Measurements from ENCODE around the gene C4orf46. TPM values are rescaled to one million over a fixed set of nuclear protein-coding genes. Genes with fewer than 3 reads are reported as not detected.
"Not testable (repeated sequence)": the region's sequence is repeated elsewhere in the genome, so short reads cannot be mapped to it uniquely, and the experiment has no call there.

The C4orf46 gene
- total RNA-seq, 1 donor from 2014 or later = 18.5 TPM

DNA sequence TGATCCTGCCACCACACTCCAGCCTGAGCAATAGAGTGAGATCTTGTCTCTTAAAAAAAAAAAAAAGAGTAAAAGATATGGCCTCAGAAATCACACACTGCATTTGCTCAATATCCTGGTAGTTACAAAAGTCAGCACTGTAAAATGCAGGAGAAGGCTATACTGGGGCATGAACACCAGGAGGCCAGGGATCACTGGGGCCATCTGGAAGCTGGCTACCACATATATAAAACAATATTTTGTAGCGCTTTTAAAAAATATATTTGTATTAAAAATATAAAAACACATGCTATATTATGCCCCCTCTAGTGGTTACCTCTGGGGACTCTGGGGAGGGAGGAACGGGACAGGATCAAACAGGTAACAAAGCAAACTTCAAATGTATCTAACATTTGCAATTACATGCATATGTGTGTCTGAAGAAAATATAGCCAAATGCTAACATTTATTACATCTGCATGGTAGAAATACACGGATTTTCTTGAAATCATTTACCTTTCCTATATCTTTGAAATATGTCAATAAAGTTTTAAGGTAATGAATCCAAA lies 4.0 kb downstream of the C4orf46 start:
- peaks cover 10% of the 10 kb centered on the region for H3K27me3 Mint-ChIP-seq (ENCODE audit: unreplicated experiment)
- H3K4me1 Mint-ChIP-seq (ENCODE audit: low read depth, unreplicated experiment) = peaks cover 9% of the 10 kb centered on the region
- no peak overlapping the region for H3K27ac Mint-ChIP-seq (ENCODE audit: unreplicated experiment)
- H3K9me3 Mint-ChIP-seq (ENCODE audit: unreplicated experiment) = peaks cover 19% of the 10 kb centered on the region
- peak; percentile 88 for TF ChIP-seq CTCF (IDR thresholded peaks at IDR 0.05; ENCODE audit: partially characterized antibody, unreplicated experiment)
- peaks cover 5% of the 10 kb centered on the region for H3K36me3 Mint-ChIP-seq (ENCODE audit: unreplicated experiment)
- no peak overlapping the region for H3K4me3 Mint-ChIP-seq (ENCODE audit: unreplicated experiment)
- peak; percentile 65 for DNase-seq

GRCh38 chr4:158666892-158667291 lies 4.8 kb downstream of the C4orf46 start:
- H3K27ac Mint-ChIP-seq (ENCODE audit: unreplicated experiment) = no peak overlapping the region
- DNase-seq = no peak
- H3K4me3 Mint-ChIP-seq (ENCODE audit: unreplicated experiment) = no peak overlapping the region
- TF ChIP-seq CTCF (IDR thresholded peaks at IDR 0.05; ENCODE audit: partially characterized antibody, unreplicated experiment) = no peak
- peaks cover 7% of the 10 kb centered on the region for H3K27me3 Mint-ChIP-seq (ENCODE audit: unreplicated experiment)
- H3K36me3 Mint-ChIP-seq (ENCODE audit: unreplicated experiment) = peaks cover 5% of the 10 kb centered on the region
- H3K9me3 Mint-ChIP-seq (ENCODE audit: unreplicated experiment) = peaks cover 12% of the 10 kb centered on the region
- peaks cover 8% of the 10 kb centered on the region for H3K4me1 Mint-ChIP-seq (ENCODE audit: low read depth, unreplicated experiment)

DNA sequence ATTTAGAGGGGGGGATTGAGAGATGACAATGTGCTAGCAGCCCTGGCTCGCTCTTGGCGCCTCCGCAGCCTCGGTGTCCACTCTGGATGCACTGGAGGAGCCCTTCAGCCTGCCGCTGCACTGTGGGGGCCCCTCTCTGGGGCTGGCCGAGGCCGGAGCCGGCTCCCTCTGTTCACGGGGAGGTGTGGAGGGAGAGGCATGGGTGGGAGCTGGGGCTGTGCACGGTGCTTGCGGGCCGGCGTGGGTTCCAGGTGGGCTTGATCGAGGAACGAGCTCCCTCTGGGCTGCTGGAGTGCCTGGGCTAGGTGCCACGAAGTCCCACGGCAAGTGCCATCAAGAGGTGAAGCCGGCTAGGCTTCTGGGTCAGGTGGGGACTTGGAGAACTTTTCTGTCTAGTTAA lies 6.9 kb downstream of the C4orf46 start:
- H3K9me3 Mint-ChIP-seq (ENCODE audit: unreplicated experiment) = peaks cover 3% of the 10 kb centered on the region
- no peak overlapping the region for H3K4me3 Mint-ChIP-seq (ENCODE audit: unreplicated experiment)
- H3K27ac Mint-ChIP-seq (ENCODE audit: unreplicated experiment) = no peak overlapping the region
- TF ChIP-seq CTCF (IDR thresholded peaks at IDR 0.05; ENCODE audit: partially characterized antibody, unreplicated experiment) = no peak
- H3K36me3 Mint-ChIP-seq (ENCODE audit: unreplicated experiment) = peaks cover 5% of the 10 kb centered on the region
- H3K4me1 Mint-ChIP-seq (ENCODE audit: low read depth, unreplicated experiment) = no peaks in the 10 kb centered on the region
- H3K27me3 Mint-ChIP-seq (ENCODE audit: unreplicated experiment) = no peaks in the 10 kb centered on the region
- no peak for DNase-seq

DNA sequence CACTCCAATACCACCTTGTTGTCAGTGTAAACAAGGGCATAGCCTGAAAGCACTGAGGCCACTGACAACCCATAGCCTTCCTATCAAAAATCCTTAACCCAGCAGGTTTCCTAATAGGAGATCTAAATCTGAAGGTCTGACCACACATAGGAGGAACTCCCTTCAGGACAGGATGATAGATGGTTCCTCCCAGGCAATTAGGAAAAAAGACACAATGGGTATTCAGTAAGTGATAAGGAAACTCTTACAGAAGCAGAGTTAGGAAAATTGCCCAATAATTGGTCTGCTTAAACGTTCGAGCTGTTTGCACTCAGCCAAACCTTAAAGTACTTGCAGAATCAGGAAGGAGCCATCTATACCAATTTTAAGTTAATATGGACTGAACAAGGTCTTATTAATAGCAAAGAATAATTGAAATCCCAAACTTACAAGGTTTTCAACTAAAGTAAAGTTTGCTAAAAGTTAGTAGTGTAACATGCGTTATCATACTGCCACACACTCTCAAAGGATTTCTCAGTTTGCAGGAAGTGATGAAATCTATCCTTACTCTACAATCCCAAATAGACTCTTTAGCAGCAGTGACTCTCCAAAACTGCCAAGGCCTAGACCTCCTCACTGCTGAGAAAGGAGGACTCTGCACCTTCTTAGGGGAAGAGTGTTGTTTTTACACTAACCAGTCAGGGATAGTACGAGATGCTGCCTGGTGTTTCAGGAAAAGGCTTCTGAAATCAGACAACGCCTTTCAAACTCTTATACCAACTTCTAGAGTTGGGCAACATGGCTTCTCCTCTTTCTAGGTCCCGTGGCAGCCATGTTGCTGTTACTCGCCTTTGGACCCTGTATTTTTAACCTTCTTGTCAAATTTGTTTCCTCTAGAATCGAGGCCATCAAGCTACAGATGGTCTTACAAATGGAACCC lies 7.7 kb downstream of the C4orf46 start:
- H3K4me3 Mint-ChIP-seq (ENCODE audit: unreplicated experiment); DNase-seq; H3K36me3 Mint-ChIP-seq (ENCODE audit: unreplicated experiment); H3K27ac Mint-ChIP-seq (ENCODE audit: unreplicated experiment); H3K9me3 Mint-ChIP-seq (ENCODE audit: unreplicated experiment); H3K4me1 Mint-ChIP-seq (ENCODE audit: low read depth, unreplicated experiment); H3K27me3 Mint-ChIP-seq (ENCODE audit: unreplicated experiment): not testable (repeated sequence)

DNA sequence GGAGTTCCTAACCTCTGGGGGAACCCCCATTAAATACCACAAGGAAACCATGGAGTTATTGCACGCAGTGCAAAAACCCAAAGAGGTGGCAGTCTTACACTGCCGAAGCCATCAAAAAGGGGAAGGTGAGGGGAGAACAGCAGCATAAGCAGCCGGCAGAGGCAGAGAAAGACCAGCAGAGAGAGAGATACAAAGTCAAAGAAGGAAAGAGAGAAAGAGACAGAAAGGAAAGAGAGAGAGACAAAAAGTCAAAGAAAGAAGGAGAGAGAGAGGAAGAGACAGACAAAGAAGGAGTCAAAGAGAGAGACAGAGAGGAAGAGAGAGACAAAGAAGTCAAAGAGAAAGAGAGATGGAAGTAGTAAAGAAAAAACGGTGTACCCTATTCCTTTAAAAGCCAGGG lies 8.4 kb downstream of the C4orf46 start:
- H3K4me1 Mint-ChIP-seq (ENCODE audit: low read depth, unreplicated experiment); H3K27me3 Mint-ChIP-seq (ENCODE audit: unreplicated experiment); H3K4me3 Mint-ChIP-seq (ENCODE audit: unreplicated experiment); H3K27ac Mint-ChIP-seq (ENCODE audit: unreplicated experiment); DNase-seq; H3K36me3 Mint-ChIP-seq (ENCODE audit: unreplicated experiment); H3K9me3 Mint-ChIP-seq (ENCODE audit: unreplicated experiment): not testable (repeated sequence)

- Mint-ChIP-seq H3K27me3 (ENCODE audit: unreplicated experiment) (no peaks in the 10 kb centered on the region), H3K9me3 (ENCODE audit: unreplicated experiment) (peaks cover 2% of the 10 kb centered on the region), H3K27ac (ENCODE audit: unreplicated experiment) (no peak overlapping the region), H3K4me1 (ENCODE audit: low read depth, unreplicated experiment) (no peaks in the 10 kb centered on the region), H3K36me3 (ENCODE audit: unreplicated experiment) (no peaks in the 10 kb centered on the region), H3K4me3 (ENCODE audit: unreplicated experiment) (no peak overlapping the region)
- TF ChIP-seq CTCF (IDR thresholded peaks at IDR 0.05; ENCODE audit: partially characterized antibody, unreplicated experiment) = no peak
- DNase-seq = no peak
These were observed 14.4 kb downstream of the C4orf46 start for GRCh38 chr4:158657291-158657690.

All from glutamatergic neuron (in vitro differentiated cells).